ENCODE data around the gene PSMB5. TPM values are rescaled to one million over a fixed set of nuclear protein-coding genes. Genes with fewer than 3 reads are reported as not detected.

PSMB5 gene
- total RNA-seq, 6 experiments from 2014 or later = 51.2 to 93.5 (median 59.1) TPM

- H3K4me3 ChIP-seq = no peak overlapping the region
- TF ChIP-seq, protein P1, sequence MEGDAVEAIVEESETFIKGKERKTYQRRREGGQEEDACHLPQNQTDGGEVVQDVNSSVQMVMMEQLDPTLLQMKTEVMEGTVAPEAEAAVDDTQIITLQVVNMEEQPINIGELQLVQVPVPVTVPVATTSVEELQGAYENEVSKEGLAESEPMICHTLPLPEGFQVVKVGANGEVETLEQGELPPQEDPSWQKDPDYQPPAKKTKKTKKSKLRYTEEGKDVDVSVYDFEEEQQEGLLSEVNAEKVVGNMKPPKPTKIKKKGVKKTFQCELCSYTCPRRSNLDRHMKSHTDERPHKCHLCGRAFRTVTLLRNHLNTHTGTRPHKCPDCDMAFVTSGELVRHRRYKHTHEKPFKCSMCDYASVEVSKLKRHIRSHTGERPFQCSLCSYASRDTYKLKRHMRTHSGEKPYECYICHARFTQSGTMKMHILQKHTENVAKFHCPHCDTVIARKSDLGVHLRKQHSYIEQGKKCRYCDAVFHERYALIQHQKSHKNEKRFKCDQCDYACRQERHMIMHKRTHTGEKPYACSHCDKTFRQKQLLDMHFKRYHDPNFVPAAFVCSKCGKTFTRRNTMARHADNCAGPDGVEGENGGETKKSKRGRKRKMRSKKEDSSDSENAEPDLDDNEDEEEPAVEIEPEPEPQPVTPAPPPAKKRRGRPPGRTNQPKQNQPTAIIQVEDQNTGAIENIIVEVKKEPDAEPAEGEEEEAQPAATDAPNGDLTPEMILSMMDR (IDR thresholded peaks at IDR 0.05) = no peak
- TF ChIP-seq POLR2A (IDR thresholded peaks at IDR 0.05) = no peak
- H3K9me3 ChIP-seq = no peaks in the 10 kb centered on the region
- no peaks in the 10 kb centered on the region for H3K27me3 ChIP-seq
- no peak for DNase-seq
- peaks cover 0 to 13% (median 3%) of the 10 kb centered on the region in 4 donors for H3K4me1 ChIP-seq
- no peak overlapping the region for H3K27ac ChIP-seq
- 97% methylated on average over 4 of the region's 4 CpGs for WGBS (ENCODE audit: insufficient coverage, low coverage, low lambda C conversion rate, missing lambda C conversion rate)
- peaks cover 2 to 51% (median 11%) of the 10 kb centered on the region in 4 donors for H3K36me3 ChIP-seq
- ATAC-seq = no peak
- intact Hi-C loops (cut with DNase I) = no loop called here
These were observed 3.8 kb downstream of the PSMB5 start for GRCh38 chr14:23030936-23031335.

DNA sequence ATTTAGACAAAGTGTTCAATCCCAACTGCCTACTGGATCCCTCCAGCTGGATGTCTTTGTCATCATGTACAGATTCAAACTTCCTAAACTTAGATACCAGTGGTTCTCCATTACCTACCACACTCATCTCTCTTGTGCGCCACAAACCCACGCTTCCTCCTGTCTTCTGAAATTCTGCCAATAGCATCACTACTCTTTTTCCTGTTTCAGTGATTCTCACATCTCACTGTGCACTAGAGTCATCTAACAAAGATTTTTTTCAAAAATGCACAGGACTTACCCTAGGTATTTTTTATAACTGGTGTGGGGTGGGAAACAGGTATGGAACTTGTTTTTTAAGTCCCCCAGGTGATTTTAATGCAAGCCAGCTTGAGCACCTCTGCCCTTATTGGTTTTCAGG, 5.9 kb downstream of the PSMB5 start:
- H3K27ac ChIP-seq = no peak overlapping the region
- H3K4me3 ChIP-seq = no peak overlapping the region
- H3K27me3 ChIP-seq = no peaks in the 10 kb centered on the region
- intact Hi-C loops (cut with DNase I) = no loop called here
- H3K36me3 ChIP-seq = peaks cover 4 to 59% (median 14%) of the 10 kb centered on the region in 4 donors
- 63% methylated on average over 2 of the region's 2 CpGs for WGBS (ENCODE audit: insufficient coverage, low coverage, low lambda C conversion rate, missing lambda C conversion rate)
- ATAC-seq = no peak
- no peak for DNase-seq
- peaks cover 0 to 6% (median 3%) of the 10 kb centered on the region in 4 donors for H3K4me1 ChIP-seq
- no peaks in the 10 kb centered on the region for H3K9me3 ChIP-seq
- TF ChIP-seq, protein P1 (IDR thresholded peaks at IDR 0.05) = no peak
- no peak for TF ChIP-seq POLR2A (IDR thresholded peaks at IDR 0.05)

DNA sequence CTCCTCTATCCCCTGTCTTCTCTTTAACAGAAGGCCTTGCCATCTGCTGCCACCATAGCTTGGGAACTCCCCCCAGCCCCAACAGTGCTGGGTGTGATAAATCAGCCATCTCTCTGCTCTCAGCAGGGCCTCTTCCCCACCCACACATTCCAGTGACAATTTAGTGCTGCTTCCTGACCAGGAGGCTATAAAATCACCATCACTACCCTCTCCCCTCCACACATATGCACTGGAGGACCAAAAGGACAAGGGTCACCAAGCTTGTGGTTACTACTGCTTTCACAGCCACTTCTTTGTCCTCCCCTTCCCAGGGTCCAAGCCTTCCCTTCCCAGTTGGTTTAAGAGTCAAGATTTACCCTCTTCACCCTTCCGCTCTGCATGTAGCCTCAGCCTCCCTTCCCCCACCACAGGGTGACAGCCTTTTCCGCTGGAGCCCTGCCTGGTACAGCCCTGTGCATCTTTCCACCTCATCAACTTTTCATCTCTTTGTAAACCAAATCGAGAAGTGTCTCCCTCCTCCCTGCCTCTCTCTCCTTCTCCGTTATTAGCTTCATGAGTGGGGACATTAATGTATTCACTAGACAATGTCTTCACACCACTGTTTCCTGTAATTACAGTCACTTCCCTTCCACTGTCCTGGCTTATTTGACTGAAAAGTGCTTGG, 9.4 kb downstream of the PSMB5 start:
- Histone ChIP-seq H3K9me3 (no peaks in the 10 kb centered on the region), H3K36me3 (peaks cover 3 to 29% (median 7%) of the 10 kb centered on the region in 4 donors), H3K4me3 (no peak overlapping the region), H3K27ac (no peak overlapping the region), H3K4me1 (no peaks in the 10 kb centered on the region), H3K27me3 (no peaks in the 10 kb centered on the region)
- DNase-seq = no peak
- no peak for ATAC-seq
- intact Hi-C loops (cut with DNase I) = no loop called here
- 75% methylated on average over 4 of the region's 4 CpGs for WGBS (ENCODE audit: insufficient coverage, low coverage, low lambda C conversion rate, missing lambda C conversion rate)
- no peak for TF ChIP-seq POLR2A (IDR thresholded peaks at IDR 0.05)
- TF ChIP-seq, protein P1 (IDR thresholded peaks at IDR 0.05) = no peak

DNA sequence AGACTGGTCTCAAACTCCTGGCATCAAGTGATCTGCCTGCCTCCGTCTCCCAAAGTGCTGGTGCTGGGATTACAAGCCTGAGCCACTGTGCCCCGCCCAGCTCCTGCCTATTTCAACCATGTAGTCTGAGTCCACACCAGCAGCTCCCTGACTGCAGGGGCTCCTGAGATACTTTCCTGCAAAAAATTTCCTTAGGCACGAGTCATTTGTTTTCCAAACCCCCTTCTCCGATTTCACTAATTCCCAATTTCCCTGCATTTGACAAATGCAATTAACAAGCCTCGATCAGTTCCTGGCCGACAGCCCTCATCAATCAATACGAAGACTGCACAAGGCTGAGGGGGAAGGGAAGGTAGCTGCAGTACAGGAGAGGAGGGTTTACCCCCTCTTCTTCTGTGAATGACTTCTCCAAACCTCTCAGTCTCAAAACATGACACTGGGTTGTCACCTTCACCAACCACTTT, 10.1 kb downstream of the PSMB5 start:
- 67% methylated on average over 7 of the region's 7 CpGs for WGBS (ENCODE audit: insufficient coverage, low coverage, low lambda C conversion rate, missing lambda C conversion rate)

More for the DNA sequence above, 10.1 kb downstream of the PSMB5 start:
- Histone ChIP-seq H3K36me3 (peaks cover 3 to 28% (median 7%) of the 10 kb centered on the region in 4 donors), H3K4me3 (no peak overlapping the region), H3K4me1 (no peaks in the 10 kb centered on the region), H3K9me3 (no peaks in the 10 kb centered on the region), H3K27me3 (no peaks in the 10 kb centered on the region), H3K27ac (no peak overlapping the region)
- no peak for TF ChIP-seq POLR2A (IDR thresholded peaks at IDR 0.05)
- TF ChIP-seq, protein P1 (IDR thresholded peaks at IDR 0.05) = no peak
- no peak for ATAC-seq
- DNase-seq = no peak
- intact Hi-C loops (cut with DNase I) = no loop called here

Measured in right lobe of liver (tissue), 6 donors.